ENCODE results near the gene DYRK1A. TPM values are rescaled to one million over a fixed set of nuclear protein-coding genes. Genes with fewer than 3 reads are reported as not detected.
A peak's percentile ranks its signal among the peaks of the same experiment; 100 is the strongest.

Gene DYRK1A
- total RNA-seq, 1 experiment from 2014 or later = 40.9 TPM

- no peak for DNase-seq (ENCODE audit: low read depth)
Measured at GRCh38 chr21:37384416-37384815, 17.8 kb downstream of the DYRK1A start.

GRCh38 chr21:37385179-37385765 is 18.7 kb downstream of the DYRK1A start:
- DNase-seq (ENCODE audit: low read depth) = no peak

DNA sequence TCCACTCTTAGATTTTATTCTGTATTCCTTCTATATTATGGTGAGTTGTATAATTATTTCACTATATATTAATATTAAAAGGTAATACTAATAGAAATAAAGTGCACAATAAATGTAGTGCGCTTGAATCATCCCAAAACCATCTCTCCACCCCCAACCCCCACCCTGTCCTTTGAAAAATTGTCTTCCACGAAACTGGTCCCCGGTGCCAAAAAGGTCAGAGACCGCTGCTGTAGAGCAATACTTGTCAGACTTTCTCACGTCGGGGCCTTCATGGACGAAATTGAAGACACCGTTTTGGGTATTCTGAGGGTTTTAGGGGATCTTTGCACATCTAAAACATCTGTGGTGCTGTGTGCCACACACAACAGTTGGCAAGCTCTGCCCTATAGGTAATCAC is 19.6 kb downstream of the DYRK1A start:
- no peak for DNase-seq (ENCODE audit: low read depth)

DNA sequence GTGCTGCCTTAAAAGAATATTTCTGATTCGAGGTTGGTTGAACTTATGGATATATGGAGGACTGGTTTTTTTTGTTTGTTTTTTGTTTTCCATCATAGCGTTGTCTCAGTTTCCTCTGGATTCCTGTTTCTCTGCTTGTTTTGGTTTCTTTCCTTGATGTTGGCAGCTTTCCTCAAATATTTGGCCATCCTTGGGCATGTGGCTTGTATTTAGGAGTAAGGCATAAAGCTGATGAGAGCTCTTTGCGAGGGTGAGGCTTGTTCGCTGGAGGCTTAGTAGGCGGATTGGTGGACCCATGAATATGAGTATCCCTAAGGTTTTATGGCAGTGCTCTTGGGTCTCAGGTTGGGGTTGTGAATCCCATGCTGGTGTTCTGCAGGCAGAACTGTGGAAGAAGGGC is 22.9 kb downstream of the DYRK1A start:
- DNase-seq (ENCODE audit: low read depth) = no peak

DNA sequence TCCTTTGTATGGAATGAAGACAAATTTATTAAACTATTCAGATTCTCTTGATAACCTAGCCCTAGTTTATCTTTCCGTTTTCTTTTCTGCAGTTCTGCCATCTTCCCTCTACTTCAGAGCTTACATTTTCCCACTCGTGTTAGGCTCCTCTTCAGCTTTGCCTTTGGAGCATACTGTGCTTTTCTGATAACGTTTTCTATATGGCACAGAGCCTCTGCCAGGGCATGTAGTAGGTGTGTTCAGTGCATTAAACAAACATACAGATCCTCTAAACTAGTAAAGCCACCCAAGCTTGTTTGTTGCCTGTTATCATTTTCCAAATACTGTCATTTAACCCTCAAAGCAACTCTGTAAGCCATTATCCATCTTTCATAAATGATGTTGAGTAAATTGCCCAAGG is 25.1 kb downstream of the DYRK1A start:
- no peak for DNase-seq (ENCODE audit: low read depth)

DNA sequence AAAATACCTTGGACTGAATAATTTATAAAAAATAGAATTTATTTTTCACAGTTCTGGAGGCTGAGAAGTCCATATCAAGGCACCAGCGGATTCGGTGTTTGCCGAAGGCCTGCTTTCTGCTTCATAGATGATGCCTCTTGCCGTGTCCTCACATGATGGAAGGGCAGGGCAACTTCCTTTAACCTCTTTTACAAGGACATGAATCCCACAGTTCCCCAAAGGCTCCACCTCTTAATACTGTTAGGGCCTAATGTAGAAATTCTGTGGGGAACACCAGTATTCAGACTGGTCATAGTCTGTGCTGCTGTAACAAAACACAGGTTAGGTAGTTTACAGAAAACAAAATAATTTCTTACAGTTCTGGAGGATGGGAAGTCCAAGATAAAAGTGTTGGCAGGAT is 25.9 kb downstream of the DYRK1A start:
- DNase-seq (ENCODE audit: low read depth) = no peak

- no peak for DNase-seq (ENCODE audit: low read depth)
Measured at GRCh38 chr21:37393030-37393429, 26.5 kb downstream of the DYRK1A start.

DNA sequence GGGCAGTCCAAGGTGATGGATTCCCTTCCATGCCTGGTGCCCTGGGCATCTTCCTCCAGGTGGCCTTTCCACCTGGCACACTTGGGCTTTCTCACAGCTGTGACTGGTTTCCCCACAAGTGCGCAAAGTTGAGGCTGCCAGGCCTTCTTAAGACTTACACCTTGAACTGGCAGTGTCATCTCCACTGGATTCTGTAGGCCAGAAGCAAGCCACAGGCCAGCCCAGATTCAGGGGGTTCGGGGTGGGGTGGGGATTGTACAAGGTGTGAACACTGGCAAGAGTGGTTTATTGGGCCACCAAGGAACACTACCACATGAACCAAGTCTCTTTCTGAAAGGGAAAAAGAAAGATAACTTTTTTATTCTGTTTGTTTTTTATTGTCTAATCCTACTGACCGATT is 27.2 kb downstream of the DYRK1A start:
- DNase-seq (ENCODE audit: low read depth) = no peak

DNA sequence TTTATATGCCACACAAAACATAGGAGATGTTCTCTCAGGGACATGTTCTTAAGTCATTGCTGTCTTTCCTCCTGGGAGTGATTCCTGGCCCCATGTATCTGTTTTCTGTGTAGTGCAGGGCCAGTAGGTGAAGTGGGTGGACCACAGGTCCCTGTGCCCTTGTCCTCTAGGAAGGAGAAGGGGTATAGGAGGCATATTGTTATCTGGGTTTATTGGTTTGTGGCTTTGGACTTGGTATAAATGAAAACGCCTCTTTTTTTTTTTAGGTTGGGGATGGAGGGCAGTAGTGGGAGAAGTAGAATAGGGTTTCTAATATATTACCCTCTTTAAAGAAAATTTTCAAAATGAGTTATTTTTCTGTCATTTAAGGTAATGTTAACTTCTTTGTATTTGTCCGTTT is 29.4 kb downstream of the DYRK1A start:
- DNase-seq (ENCODE audit: low read depth) = no peak

DNA sequence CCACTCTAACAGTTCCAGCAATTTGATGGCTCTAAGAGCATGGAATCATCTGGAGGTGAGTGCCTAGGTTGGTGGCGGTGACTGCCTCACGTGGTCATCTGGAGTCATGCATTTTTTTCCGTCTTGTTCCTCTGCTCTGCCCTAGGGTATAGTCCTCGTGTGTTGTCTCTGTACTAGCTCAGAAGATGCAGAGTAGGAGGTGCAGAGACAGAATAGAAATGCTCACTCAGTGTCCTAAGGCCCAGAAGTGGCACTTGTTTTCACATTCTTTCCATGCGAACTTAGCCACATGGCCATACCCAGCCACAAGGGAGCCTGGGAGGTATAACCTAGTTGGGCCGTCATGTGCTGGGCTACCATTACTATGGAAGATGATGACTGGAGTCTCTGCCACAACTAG is 30.3 kb downstream of the DYRK1A start:
- DNase-seq (ENCODE audit: low read depth) = no peak

- DNase-seq (ENCODE audit: low read depth) = no peak
Measured at GRCh38 chr21:37398697-37399096, 32.1 kb downstream of the DYRK1A start.

- no peak for DNase-seq (ENCODE audit: low read depth)
Measured at GRCh38 chr21:37402251-37402867, 35.8 kb downstream of the DYRK1A start.

DNA sequence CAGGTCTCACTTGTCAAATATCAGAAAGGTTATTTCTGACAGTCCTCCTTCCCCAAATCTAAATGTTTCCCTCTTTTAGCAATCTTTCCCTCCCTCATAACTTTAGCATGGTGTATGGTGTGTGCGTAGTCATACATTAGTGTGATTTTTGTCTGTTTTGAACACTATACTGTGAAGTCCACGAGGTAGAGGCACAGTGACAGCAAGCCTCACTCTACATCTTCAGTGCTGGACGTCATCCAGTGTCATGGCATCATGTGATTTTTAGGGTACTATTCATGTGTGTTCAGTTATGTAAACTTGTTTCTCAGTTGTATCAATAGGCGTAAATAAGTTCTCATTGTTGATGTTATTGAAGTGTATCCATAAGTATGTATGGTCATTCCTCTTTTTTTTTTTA is 39.1 kb downstream of the DYRK1A start:
- no peak for DNase-seq (ENCODE audit: low read depth)

DNA sequence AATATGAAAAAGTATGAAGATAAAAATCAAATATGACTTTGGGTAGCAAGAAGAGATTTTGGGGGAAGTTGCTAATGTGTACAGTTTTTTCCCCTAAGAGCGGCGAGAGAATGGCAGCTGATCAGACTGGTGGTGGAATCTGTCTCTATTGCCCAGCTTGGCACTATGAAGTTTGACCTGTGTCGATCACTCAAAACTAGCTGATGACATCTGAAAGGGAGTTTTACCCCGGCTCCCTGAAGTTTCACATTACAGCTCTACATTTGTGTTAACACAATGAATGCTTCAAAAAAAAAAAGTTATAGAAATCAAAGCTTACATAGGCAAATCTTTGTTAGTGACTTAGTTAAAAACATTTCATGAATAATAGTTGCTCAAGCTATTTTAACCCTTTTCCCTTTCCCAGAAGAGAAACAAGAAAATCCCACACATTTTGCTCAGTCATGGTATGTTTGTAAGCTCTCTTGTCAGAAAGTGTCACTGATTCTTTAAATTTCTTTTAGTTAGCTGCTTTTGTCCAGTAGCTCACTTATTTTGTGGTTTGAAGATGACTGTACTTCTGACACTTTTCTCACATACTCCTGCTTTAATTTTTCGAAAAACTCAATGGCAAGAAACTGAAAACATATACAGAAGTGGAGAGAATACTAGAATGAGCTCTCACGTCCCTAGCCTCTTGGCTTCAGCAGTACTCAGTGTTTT is 41.3 kb downstream of the DYRK1A start:
- peak; percentile 20 for DNase-seq (ENCODE audit: low read depth)

- no peak for DNase-seq (ENCODE audit: low read depth)
Measured at GRCh38 chr21:37408464-37409193, 42.1 kb downstream of the DYRK1A start.

- no peak for DNase-seq (ENCODE audit: low read depth)
Measured at GRCh38 chr21:37410639-37411038, 44.1 kb downstream of the DYRK1A start.

- no peak for DNase-seq (ENCODE audit: low read depth)
Measured at GRCh38 chr21:37412603-37413360, 46.2 kb downstream of the DYRK1A start.

DNA sequence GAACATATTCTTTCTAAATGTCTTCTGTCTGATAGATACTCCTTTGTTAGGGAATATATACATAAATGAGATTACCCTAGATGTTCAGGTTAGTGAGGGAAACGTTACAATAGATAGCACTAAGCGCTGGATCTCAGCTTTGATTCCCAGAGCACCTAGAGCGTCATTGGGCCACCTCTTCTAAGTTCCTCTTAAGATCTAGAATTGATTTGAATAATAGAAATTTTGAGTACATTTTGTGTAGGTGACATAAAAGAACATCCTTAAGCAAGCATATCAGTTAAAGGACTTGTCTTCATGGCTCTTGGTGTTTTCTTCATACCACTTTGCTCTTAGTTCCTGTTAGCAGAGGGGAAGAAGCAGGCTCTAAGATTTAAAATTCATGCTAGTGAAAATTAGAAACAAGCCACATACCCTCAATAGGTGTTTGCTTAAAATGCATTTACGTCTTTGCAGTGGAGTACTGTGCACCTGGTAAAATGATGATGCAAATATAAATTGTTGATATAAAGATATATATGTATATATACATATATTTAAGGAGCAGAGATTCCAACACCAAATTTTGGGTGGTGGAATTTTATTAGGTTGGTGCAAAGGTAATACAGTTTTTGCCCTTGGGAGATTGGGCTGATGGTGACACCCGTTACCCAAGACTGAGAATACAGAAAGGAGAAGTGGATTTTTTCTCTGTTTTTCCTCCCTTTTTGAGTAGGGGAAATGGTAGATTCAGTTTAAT is 47.1 kb downstream of the DYRK1A start:
- DNase-seq (ENCODE audit: low read depth) = no peak

DNA sequence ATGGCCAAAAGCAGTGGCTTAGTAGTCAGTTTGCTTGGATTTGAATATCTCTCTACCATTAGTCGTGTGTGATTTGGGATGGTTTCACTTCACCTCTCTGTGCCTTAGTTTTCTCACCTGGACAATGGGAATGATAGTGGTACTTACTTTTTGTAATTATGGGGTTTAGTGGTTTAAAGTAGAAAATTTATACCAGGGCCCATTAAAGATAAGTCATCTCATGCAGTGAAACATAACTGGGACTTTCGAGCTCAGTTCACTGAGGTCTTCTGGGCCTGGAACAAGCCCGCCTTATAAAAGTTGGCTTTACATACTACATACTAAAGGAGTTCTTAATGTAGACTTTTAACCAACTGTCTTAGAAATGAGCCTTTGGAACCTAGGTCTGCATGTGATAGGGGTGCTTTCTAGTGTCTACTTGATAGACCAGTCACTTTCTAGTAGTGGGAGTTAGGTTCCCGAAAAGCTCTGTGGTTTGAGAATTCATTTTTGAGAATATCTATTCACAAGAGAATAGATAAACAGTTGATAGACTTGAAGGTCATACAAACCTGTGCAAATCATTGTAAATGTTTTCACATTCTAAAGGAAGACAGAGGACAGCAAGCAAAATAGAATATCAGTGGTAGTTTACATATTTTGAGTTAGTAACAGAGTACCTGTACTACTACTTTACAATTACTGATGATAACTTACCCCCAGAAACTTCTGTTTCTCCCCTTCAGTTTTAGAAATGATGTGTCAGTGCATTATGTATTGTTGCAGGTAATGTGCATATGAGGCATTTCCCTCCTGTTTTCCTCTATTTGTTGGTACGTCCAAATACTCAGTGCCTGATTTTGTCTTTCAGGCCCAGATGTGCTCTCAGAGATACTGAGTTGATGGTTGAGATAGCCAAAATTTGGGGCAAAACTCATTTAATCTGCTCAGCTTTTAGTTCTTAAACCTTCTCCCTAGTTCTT is 48.0 kb downstream of the DYRK1A start:
- DNase-seq (ENCODE audit: low read depth) = no peak

DNA sequence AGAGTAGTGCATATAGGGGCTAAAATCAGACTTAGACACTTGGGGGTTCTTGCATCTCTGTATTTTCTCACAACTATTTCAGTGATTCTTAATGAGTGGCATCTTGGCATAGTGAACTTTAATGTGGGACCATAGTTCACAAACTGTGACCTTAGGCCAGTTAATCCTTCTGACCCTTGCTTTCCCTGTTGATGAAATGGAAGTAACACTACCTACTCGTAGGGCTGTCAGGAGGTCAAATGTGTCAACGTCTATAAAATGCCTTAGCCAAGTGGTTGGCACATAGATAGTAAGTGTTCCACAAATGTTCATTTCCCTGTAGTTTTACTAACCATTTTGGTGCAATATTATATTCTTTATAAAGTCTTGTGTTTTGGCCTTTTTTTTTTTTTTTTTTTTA is 49.4 kb downstream of the DYRK1A start:
- DNase-seq (ENCODE audit: low read depth) = no peak

Measured in LHCN-M2 (cell line).